Activated CD4-positive, CD25-positive, alpha-beta regulatory T cell treated with anti-CD3 and anti-CD28 coated beads, Interleukin-2, amount 50 U/mL, for 16 hours (primary cell): Measurements from ENCODE around the gene PARD6B.
"Not testable (repeated sequence)": the region's sequence is repeated elsewhere in the genome, so short reads cannot be mapped to it uniquely, and the experiment has no call there.

Experiments
- DNase-seq: peaks from one replicate; pipeline ENCODE4 v3.0.0-alpha.2; 2020; ENCODE audit warnings: low read depth, low spot score

Gene PARD6B

DNA sequence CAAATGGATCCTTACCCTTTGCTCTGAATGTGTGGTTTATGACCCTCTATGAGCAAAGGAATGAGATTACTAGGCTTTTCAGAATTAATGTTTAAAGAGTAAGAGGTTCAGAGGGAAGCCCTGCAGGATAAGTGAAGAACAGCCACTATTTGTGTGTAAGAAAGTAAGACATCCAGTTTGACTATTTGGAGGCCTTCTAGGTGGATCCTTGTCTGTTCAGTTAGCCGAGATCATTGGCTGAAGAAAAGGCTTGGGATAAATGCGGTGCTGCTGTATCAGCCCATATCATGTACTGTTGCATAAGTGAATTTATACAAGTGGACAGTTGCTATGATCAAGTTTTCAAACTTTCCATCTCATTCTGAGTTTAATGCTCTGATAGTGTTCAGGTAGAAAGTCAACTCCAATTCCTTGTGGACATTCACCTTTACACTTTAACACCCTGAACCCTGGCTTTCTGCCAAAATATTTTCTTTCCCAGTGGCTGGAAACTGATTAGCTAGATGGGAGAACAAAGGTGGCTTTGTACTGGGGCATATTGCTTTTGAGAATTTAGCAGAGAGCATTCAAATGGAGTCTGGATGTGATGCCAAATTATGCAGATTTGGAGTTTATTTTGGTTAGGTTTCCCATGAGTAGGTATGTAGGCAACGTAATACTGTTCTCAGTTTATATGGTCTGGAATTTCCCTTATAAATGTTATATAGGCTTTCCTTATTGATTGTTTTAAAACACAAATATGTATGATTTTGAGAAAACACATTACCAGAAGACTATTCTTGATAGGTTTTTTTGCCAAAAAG is 15.0 kb downstream of the PARD6B start:
- no peak for DNase-seq

DNA sequence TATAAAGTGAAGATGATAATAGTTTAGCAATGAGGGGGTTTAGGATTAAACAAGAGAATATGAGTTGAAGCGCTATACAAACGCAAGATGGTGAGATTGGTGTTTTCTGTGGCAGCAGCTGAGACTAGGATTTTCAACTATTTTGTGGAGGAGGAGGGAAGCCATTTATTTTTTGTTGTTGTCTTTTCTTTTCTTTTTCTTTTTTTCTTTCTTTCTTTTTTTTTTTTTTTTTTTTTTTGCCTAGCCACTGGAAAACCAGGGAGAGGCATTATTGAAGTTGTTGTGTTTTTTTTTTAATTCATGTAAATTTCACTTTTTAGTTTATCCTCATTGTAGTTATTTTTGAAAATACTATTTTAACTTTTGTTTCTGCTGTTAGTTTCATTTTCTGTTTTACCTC is 15.9 kb downstream of the PARD6B start:
- DNase-seq, result no peak

DNA sequence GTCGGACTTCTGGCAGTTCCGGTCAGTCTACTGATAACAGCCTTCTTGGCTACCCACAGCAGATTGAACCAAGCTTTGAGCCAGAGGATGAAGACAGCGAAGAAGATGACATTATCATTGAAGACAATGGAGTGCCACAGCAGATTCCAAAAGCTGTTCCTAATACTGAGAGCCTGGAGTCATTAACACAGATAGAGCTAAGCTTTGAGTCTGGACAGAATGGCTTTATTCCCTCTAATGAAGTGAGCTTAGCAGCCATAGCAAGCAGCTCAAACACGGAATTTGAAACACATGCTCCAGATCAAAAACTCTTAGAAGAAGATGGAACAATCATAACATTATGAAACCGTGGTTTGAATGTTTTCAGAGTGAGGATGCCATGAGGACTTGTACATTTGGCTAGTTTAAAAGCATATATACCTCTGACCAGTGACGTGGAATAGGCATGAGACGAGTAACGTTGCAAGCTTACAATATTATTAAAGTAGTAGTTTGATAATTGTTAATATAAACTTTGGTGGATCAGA is 18.8 kb downstream of the PARD6B start:
- no peak for DNase-seq

DNA sequence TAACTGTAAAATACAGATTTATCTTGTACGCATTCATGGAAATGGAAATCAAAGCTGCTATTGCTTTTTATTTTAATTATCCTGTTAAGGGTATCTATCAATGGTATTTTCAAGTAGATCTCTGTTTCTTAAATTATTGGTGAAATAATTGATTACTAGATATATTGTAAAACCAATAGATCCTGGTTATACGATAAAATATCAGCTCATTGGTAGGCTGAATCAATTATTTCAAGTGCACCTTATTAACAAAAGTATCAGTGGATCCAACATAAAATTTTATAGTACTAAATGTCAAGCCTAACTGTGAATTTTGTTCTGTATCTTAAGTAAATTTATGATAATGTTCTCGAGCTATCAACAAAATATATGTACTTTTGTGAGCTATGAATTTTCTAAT is 21.8 kb downstream of the PARD6B start:
- DNase-seq, result no peak

DNA sequence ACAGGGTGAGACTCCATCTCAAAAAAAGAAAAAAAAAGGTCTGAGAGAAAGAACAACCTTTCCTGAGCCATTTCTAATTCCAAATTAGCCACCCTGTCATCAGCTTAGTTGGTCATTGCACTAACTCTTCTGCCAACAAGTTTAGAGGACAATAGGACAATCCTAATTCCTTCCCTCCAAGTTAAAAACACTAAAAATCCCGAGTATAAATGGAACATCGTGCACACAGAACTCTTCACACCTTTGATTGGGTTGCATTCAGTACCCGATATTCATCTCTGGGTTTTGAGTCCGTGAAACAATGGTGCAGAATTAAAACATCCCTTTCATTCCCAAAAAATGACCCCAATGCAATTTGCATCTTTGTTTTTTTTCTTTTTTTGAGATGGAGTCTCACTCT is 23.0 kb downstream of the PARD6B start:
- no peak for DNase-seq

DNA sequence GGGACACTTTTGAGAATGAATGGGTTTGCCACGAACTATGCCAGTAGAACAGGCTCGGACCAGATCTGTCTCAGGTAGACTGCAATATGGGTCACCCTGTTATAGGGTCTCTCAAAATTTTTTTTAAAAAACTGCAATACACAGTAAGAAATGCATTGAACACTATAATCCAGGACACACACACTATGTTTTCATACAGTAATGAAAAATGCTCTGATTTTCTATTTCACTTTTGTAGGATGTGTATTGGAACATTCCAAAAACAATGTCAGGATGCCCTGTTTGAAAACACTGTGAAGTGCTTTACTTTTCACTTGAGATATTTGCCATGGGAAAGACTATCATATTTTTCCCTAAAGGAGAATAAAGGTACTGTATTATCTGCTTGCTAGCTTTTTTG is 25.1 kb downstream of the PARD6B start:
- no peak for DNase-seq

DNA sequence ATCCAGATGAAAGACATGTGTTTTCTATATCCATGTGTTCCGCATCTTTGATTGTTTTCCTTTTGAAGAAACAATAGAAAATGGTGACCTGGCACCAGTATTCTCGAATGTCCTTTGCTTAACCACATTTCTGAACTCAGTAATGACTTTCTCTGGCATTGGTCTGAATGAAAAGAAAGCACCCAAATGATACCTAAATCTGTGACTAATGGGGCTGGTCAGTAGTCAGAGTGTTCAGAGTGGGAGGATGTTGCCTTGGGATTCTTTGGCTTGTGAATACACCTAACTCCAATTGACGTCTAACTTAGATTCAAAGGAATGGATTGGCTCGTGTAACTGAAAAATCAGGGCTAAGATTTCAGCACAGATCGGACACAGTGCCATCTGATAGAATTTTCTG is 27.1 kb downstream of the PARD6B start:
- DNase-seq, result no peak

DNA sequence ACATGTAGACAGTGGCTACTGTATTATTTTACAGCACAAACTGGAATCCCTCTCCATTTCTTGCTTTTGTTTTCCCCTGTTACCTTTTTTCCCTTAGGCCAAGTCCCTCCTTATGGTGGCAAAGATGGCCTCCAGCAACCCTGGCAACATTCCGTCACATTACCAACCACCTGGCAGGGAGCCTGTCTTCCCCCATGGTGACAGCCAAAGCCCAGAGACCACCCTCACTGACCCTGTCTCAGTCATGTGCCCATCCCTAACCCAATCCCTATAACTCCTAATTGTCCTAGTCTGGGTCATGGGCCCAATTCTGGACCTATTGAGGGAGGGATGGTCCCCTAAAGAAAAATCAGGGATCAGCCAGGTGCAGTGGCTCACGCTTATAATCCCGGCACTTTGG is 27.6 kb downstream of the PARD6B start:
- DNase-seq, result no peak

DNA sequence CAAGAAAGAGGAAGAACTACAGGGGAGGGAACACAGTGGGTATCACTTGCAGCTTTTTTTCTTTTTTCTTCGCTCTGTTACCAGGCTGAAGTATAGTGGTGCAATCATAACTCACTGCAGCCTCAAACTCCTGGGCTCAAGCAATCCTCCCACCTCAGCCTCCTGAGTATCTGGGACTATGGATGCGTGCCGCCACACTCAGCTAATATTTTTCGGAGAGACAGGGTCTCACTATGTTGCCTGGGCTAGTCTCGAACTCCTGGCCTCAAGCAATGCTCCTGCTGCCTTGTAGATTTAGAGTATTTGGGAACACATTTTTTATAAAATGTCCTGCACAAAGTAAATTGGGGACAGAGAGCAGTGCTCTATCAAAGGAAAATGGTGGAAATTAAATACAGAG is 28.3 kb downstream of the PARD6B start:
- DNase-seq, result no peak

DNA sequence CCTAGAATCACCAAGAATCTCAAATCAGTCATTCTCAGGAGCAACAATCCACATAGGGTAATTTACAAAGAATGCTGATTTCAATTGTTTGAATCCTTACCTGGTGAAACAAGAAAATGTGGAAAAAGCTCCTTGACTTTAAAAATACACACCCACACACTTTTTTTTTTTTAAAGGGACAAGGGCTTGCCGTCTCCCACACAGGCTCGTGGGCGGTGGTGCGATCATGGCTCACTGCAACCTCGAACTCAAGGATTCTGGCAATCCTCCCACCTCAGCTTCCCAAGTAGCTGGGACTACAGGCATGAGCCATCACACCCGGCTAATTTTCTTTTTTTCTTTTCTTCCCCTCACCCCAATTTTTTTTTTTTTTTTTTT is 30.7 kb downstream of the PARD6B start:
- DNase-seq, result no peak

DNA sequence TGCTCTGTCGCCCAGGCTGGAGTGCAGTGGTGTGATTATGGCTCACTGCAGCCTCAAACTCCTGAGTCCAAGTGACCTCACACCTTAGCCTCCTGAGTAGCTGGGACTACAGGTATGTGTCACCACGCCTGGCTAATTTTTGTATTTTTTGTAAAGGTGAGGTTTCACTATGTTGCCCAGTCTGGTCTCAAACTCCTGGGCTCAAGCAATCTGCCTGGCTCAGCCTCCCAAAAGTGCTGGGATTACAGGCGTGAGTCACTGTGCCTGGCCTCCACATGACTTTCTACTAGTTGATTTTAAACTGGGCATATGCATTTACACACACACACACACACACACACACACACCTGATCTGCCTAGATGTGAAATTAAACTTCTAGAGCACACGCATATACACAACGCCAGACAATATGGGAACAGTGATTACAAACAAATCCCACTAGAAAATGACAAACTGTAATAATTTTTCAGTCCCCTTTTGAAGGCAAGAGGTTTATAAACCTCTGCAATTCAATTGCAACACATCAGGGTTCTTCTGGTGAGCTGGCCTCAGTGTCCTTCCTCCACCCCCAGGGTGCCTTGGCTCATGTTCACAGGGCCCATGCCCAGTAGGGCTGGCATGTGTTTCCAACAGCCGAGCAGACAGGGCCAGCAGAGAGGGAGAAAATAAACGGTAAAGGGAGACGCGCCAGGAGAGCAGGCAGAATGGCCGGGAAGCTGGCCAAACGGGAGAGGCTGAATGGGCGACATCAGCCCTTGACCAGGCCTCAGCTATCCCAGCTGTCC is 31.2 kb downstream of the PARD6B start:
- no peak for DNase-seq

DNA sequence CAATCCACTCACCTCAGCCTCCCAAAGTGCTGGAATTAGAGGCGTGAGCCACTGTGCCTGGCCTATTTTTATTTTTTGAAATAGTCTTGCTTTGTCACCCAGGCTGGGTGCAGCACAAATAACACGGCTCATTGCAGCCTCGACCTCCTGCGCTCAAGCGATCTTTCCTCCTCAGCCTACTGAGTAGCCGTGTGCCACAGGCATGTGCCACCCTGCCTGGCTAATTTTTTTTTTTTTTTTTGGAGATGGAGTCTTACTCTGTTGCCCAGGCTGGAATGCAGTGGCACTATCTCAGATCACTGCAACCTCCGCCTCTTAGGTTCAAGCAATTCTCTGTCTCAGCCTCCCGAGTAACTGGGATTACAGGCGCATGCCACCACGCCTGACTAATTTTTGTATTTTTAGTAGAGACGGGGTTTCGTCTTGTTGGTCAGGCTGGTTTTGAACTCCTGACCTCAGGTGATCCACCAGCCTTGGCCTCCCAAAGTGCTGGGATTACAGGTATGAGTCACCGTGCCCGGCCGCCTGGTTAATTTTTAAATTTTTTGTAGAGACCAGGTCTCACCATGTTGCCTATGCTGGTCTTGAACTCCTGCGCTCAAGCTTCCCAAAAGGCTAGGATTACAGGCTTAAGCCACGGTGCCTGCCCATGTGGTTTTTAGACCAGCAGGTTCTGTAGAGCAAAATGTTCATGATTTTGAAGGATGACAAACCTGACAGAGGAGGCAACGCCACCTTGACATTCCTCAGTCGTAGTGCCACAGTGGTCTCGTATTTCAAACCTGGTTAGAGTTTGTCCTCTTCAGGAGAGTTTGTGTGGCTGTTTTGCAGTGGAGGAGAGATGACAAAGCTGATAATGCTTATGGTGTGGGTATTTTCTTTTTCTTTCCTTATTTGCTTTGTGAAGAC is 32.4 kb downstream of the PARD6B start:
- not testable (repeated sequence) for DNase-seq

DNA sequence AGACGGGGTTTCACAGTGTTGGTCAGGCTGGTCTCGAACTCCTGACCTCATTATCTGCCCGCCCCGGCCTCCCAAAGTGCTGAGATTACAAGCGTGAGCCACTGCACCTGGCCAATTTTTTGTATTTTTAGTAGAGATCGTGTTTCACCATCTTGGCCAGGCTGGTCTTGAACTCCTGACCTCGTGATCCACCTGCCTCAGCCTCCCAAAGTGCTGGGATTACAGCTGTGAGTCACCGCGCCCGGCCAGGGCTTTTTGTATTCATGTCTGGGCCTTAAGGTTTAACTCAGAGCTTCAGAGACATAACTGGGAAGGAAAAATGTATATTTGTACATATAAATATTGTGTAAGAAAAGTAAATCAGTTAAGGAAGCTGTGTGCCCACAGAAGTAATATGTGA is 33.9 kb downstream of the PARD6B start:
- DNase-seq, result not testable (repeated sequence)

DNA sequence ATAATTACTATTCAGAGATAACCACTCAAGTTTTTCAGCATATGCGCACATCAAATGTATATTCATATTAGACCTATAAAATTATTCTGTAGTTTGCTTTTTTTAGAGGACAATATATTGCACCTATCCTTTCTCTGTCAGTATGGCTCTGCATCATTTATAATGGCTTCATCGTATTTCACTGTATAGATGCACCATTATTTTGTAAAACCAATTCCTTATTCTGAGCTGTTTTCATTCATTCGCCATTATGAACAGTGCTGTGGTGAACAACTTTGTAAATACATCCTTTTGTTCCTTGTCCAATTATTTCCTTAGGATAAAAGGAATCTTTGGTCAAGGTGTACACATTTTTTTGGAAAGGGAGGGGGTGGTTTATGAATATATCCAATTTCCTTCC is 34.3 kb downstream of the PARD6B start:
- DNase-seq, result no peak

DNA sequence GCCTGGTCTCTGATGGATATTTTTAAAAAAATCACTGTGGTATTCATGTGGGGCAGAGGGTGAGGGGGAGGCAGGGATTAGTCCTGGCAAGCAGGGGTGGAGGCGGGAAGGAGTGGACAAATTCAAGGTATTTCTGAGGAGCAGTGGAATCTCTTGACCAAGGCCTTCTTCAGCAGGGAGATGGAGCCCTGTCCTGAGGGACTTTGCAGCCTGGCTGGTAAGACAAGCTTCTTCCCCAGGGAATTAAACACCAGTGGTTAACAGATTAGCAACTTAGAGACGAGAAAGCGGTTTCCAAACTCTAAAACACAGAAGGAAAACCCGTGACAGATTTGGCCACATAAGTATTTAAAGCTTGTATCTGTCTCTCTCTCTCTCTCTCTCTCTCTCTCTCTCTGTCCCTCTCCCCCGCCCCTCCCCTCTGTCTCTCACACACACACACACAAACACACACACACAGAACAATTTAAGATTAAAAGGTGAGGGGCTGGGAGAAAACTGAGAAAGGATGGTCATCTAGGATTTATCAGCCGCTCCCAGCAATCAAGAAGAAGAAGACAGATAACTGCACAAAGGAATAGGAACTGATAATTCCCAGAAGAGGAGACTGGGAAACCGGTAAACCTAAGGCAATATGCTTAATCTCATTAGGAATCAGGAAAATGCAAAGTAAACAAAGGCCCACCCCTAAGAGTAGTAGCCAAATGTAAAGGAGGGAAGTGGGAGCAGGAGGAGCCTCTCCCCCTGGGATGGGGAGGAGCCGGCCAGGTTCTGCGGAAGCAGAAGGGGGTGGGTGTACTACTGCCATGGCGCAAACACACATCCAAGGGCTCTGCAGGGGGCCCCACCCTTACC is 35.8 kb downstream of the PARD6B start:
- not testable (repeated sequence) for DNase-seq

DNA sequence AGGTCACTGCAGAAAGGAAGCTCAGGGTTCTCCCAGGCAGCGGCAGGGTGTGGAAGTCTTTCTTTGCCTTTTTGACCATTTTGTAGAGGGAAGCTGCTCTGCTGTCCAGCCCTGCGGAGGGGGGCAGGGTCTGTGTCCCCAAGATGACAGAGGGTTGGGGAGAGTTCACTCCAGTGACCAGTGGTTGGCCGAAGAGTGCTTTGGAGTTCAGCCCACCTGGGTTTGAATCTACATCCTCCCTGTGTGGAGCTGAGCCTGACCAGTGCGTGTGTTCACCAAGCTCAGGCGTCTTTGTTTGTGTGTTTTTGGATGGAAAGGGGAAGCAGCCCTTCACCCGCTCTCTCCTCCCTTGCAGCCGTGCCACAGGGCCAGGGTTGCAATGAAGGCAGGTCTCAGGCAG is 37.6 kb downstream of the PARD6B start:
- not testable (repeated sequence) for DNase-seq

DNA sequence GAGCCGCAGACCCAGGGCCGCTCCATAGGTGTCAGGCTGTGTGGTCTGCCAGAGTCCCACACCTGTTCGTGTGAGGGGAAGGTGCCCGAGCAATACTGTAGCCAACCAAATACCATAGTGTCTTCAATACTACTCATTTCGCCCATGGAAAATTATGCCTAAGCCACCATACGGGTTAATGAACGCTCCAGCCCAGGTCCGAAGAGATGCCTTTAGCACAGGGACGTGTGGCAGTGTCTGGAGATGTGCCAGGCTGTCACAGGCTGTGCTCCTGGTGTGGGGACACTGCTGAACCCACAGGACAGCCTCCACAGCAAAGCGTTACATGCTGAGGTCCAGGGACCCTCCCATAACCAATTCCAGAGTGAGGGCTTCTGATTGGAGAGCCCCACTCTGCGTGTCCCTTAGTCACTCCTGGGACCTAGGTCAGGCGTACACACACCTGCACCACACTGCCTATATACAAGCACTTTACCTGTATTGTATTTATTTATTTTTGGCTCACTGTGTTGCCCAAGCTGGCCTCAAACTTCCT is 38.2 kb downstream of the PARD6B start:
- not testable (repeated sequence) for DNase-seq

DNA sequence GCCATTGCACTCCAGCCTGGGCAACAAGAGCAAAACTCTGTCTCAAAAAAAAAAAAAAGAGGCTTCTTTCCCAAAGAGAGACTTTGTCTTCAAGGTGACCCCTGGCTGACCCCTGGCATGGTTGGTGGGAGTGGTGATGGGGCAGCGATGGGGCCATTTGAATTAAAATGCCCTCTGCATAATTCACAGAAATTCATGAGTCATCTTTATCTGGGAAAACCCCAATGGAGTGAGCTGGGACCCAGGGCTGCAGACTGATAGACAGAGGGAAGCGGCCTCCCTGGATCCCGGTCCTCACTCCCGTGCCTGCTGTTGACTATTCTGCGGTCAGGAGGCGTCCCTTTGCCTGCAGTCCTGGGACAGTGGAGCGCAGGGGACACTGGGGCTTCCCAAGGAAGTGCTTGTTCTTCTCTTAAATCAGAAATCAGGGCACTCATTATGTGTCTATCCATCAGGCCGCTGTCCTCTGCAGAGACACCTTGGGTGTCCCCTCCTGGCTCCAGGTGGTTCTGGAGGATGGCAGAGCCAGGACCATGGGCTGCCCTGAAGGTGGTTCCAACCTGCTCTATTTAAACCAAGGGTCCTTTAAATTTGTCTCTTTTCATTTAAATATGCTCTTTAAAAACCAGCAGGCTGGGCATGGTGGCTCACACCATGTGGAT is 40.2 kb downstream of the PARD6B start:
- DNase-seq, result not testable (repeated sequence)

DNA sequence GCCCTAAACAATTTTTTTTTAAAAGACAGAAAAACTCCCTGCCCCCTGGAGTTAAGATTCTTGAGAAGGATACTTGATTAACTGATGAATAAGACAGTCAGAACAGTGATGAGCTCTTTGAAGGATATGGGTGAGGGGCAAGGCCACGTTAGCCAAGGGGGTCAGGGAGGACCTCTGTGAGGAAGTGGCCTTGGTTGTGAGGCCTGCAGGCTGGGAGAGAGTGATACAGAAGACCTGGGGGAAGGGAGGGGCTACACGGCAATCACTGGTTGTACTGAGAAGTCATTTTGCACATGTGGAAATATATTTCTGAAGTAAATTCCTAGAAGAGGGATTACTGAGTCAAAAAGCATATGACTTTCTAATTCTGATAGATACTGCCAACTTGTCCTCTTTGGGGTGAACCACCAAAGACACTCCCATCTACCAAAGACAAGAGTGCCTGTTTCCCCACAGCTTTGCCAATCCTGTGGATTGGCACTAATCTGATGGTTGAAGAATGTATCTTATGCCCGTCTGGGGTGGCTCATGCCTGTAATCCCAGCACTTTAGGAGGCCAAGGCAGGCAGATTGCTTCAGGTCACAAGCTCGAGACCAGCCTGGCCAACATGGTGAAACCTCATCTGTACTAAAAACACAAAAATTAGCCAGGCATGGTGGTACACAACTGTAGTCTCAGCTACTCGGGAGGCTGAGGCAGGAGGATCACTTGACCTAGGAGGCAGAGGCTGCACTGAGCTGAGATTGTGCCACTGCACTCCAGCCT is 41.2 kb downstream of the PARD6B start:
- no peak for DNase-seq
